ENCODE measurements around the gene BICRA.

The BICRA gene

DNA sequence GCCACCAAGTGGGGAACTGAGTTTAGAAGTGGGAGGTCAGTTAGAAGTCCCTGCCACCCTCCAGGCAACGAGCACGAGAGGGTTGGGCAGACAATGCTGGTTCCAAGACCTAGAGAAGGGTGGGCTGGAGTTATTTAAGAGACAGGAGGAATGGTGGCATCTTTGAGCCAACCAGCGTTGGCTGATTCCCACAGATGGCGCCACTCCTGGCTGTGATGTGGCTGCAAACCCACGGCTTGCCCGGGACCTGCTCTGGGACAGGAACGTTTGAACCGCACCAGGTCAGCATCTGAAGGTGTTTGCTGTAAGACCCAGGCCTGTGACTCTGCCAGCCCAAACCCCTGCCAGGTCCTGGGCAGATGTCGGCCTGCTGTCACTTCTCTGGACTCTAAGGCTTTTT lies 42.8 kb downstream of the BICRA start:
- peaks cover 16% of the 10 kb centered on the region for H3K4me1 Mint-ChIP-seq
- H3K4me3 Mint-ChIP-seq = no peak overlapping the region

DNA sequence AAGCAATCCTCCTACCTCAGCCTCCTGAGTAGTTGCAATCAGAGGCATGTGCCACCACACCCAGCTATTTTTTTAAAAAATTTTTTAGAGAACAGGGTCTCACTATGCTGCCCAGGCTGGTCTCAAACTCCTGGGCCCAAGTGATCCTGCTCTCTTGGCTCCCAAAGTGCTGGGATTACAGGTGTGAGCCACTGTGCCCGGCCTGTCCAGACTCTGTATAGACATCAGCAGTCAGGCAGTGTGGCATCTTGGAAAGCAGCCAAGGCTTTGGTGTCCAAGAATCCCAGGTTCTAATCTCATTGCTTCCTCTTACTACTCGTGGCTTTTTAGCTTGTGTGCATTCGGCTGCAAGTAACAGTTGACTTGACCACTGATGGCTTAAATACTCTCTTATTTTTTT lies 43.4 kb downstream of the BICRA start:
- no peak for DNase-seq
- Mint-ChIP-seq H3K27ac (peak overlapping the region; percentile 36), H3K27me3 (ENCODE audit: low read depth, poor library complexity) (peaks cover 4% of the 10 kb centered on the region), H3K9me3 (peaks cover 19% of the 10 kb centered on the region), H3K4me3 (no peak overlapping the region), H3K4me1 (peaks cover 16% of the 10 kb centered on the region), H3K36me3 (ENCODE audit: low read depth) (peaks cover 75% of the 10 kb centered on the region)
- TF ChIP-seq, protein P1, sequence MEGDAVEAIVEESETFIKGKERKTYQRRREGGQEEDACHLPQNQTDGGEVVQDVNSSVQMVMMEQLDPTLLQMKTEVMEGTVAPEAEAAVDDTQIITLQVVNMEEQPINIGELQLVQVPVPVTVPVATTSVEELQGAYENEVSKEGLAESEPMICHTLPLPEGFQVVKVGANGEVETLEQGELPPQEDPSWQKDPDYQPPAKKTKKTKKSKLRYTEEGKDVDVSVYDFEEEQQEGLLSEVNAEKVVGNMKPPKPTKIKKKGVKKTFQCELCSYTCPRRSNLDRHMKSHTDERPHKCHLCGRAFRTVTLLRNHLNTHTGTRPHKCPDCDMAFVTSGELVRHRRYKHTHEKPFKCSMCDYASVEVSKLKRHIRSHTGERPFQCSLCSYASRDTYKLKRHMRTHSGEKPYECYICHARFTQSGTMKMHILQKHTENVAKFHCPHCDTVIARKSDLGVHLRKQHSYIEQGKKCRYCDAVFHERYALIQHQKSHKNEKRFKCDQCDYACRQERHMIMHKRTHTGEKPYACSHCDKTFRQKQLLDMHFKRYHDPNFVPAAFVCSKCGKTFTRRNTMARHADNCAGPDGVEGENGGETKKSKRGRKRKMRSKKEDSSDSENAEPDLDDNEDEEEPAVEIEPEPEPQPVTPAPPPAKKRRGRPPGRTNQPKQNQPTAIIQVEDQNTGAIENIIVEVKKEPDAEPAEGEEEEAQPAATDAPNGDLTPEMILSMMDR (IDR thresholded peaks at IDR 0.05) = no peak

More for the DNA sequence above, 42.8 kb downstream of the BICRA start:
- TF ChIP-seq, protein P1 (IDR thresholded peaks at IDR 0.05) = no peak
- peaks cover 79% of the 10 kb centered on the region for H3K36me3 Mint-ChIP-seq (ENCODE audit: low read depth)
- H3K27ac Mint-ChIP-seq = peak overlapping the region; percentile 74
- no peak for DNase-seq
- peaks cover 4% of the 10 kb centered on the region for H3K27me3 Mint-ChIP-seq (ENCODE audit: low read depth, poor library complexity)
- H3K9me3 Mint-ChIP-seq = peaks cover 25% of the 10 kb centered on the region

DNA sequence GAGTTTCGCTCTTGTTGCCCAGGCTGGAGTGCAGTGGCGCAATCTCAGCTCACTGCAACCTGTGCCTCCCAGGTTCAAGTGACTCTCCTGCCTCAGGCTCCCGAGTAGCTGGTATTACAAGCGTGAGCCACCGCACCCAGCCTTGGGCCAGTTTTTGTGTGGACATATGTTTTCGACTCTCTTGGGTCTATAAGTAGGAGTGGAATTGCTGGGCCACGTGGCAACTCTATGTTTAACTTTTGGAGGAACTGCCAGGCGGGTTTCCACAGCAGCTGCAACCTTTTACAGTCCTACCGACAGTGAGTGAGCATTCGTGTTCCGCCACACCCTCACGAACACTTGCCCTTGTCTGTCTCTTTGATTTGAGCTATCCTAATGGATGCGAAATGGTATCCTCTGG lies 44.9 kb downstream of the BICRA start:
- DNase-seq = no peak
- TF ChIP-seq, protein P1 (IDR thresholded peaks at IDR 0.05) = no peak
- no peak overlapping the region for H3K4me3 Mint-ChIP-seq
- no peak overlapping the region for H3K27ac Mint-ChIP-seq
- peaks cover 72% of the 10 kb centered on the region for H3K36me3 Mint-ChIP-seq (ENCODE audit: low read depth)
- H3K9me3 Mint-ChIP-seq = peaks cover 8% of the 10 kb centered on the region
- no peaks in the 10 kb centered on the region for H3K27me3 Mint-ChIP-seq (ENCODE audit: low read depth, poor library complexity)
- peaks cover 4% of the 10 kb centered on the region for H3K4me1 Mint-ChIP-seq

DNA sequence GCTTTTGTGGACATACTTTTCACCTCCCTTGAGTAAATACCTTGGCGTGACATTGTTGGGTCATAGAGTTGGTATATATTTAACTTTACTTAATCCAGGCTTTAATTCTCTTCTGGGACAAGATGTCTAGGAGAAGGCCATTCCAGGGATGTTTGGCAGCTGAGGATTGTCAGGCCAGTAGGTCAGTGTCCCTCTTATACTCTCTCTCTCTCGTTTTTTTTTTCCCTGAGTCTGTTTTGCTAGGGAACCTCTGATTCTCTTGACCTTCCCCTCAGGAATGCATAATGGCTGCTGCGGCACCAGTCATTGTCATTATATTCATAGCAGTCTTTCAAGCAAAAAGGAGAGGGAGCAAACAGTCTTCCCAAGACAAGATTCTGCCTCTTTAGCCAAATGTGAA lies 48.8 kb downstream of the BICRA start:
- TF ChIP-seq, protein P1 (IDR thresholded peaks at IDR 0.05) = no peak
- H3K27ac Mint-ChIP-seq = no peak overlapping the region
- no peak overlapping the region for H3K4me3 Mint-ChIP-seq
- peaks cover 61% of the 10 kb centered on the region for H3K36me3 Mint-ChIP-seq (ENCODE audit: low read depth)
- H3K4me1 Mint-ChIP-seq = peaks cover 18% of the 10 kb centered on the region
- H3K9me3 Mint-ChIP-seq = no peaks in the 10 kb centered on the region
- DNase-seq = no peak
- H3K27me3 Mint-ChIP-seq (ENCODE audit: low read depth, poor library complexity) = no peaks in the 10 kb centered on the region

DNA sequence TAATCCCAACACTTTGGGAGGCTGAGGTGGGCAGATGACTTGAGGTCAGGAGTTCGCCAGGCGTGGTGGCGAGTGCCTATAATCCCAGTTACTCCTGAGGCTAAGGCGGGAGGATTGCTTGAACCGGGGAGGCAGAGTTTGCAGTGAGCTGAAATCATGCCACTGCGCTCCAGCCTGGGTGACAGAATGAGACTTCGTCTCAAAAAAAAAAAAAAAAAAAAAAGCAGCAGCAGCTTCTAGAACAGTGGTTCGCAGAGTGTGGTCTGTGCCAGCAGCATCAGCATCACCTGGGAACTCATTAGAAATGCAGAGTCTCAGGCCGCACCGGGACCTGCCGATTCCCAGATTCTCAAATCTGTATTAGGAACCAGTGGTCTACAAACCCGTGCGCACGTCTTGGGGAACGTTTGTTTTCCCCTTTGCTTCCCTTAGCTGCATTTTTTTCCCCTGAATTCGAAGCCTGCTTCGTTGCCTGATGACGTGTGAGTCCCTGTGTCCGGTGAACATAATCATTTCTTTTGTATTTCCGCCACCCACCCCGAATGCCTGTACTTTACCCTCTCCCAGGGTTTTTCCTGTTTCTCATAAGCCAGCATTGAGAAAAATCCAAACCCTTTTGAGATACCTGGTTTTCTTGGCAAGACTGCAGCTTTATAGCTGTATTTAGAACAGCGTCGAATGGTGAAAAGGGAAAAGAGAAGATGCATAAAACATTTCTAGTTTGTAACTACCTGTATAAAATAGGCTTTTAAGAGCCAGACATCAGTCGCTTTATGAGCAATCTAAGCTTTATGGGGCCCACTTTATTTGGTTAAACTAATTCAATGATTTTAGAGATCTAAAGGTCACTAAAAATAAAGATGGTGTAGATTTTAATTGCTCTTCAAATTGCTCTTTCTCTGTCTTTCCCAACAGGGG lies 49.8 kb downstream of the BICRA start:
- H3K4me1 Mint-ChIP-seq = peaks cover 24% of the 10 kb centered on the region
- H3K4me3 Mint-ChIP-seq = no peak overlapping the region
- peaks cover 58% of the 10 kb centered on the region for H3K36me3 Mint-ChIP-seq (ENCODE audit: low read depth)
- DNase-seq = no peak
- no peaks in the 10 kb centered on the region for H3K9me3 Mint-ChIP-seq
- H3K27ac Mint-ChIP-seq = peak overlapping the region; percentile 88
- TF ChIP-seq, protein P1 (IDR thresholded peaks at IDR 0.05) = no peak
- no peaks in the 10 kb centered on the region for H3K27me3 Mint-ChIP-seq (ENCODE audit: low read depth, poor library complexity)

DNA sequence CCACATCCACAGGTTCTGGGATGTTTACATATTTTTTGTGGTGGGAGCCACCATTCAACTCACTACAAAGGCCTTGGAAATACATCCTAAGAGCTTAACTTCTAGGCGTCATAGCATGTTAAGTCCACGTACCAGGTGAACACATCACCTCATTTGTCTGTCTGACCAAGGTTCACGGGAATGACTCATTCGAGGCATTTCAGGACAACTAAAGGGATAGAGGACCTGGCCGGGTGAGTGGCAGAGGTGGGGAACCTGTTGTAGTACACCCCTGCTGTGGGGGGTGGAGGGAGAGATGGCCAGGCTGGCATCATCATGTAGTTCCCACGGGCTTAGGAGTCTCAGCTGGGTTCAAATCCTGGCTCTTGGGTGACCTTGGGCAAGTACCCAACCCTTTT lies 51.5 kb downstream of the BICRA start:
- Mint-ChIP-seq H3K36me3 (ENCODE audit: low read depth) (peaks cover 52% of the 10 kb centered on the region), H3K4me1 (peaks cover 28% of the 10 kb centered on the region), H3K4me3 (no peak overlapping the region), H3K9me3 (no peaks in the 10 kb centered on the region), H3K27me3 (ENCODE audit: low read depth, poor library complexity) (no peaks in the 10 kb centered on the region), H3K27ac (no peak overlapping the region)
- TF ChIP-seq, protein P1 (IDR thresholded peaks at IDR 0.05) = no peak
- DNase-seq = no peak
